ENCODE results near the gene NCAPH2. TPM values are rescaled to one million over a fixed set of nuclear protein-coding genes. Genes with fewer than 3 reads are reported as not detected.

Gene NCAPH2
- total RNA-seq, 4 donors from 2014 or later = 34.0 to 85.8 (median 41.2) TPM

DNA sequence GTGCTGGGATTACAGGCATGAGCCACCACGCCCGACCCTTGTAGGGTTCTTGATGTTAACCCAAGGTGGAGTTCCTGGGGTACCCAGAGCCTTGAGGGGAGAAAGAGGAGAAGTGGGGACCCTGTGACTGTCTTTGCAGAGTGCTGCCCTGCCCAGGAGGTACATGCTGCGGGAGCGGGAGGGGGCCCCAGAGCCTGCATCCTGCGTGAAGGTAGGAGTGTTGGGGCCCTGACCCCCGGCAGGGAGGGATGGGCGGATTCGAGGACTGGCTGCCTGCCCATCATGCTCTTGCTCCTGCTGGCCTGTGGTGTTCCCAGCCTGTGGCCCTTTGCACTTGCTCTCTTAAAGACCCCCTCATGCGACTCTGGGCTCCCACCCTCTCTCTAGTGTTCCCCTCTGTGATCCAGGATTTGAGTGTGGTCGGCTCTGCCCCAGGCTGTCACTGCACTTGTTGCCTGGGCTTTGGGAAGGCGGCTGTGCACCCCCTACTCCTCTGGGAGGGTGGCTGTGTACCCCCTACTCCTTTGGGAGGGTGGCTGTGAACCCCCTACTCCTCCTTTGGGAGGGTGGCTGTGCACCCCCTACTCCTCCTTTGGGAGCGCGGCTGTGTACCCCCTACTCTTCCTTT lies 12.9 kb downstream of the NCAPH2 start:
- DNase-seq = no peak
- H3K4me1 ChIP-seq = peaks cover 4 to 25% (median 10%) of the 10 kb centered on the region in 4 donors
- no peak for TF ChIP-seq POLR2A (IDR thresholded peaks at IDR 0.05)
- TF ChIP-seq, protein P1, sequence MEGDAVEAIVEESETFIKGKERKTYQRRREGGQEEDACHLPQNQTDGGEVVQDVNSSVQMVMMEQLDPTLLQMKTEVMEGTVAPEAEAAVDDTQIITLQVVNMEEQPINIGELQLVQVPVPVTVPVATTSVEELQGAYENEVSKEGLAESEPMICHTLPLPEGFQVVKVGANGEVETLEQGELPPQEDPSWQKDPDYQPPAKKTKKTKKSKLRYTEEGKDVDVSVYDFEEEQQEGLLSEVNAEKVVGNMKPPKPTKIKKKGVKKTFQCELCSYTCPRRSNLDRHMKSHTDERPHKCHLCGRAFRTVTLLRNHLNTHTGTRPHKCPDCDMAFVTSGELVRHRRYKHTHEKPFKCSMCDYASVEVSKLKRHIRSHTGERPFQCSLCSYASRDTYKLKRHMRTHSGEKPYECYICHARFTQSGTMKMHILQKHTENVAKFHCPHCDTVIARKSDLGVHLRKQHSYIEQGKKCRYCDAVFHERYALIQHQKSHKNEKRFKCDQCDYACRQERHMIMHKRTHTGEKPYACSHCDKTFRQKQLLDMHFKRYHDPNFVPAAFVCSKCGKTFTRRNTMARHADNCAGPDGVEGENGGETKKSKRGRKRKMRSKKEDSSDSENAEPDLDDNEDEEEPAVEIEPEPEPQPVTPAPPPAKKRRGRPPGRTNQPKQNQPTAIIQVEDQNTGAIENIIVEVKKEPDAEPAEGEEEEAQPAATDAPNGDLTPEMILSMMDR (IDR thresholded peaks at IDR 0.05) = no peak
- no peaks in the 10 kb centered on the region for H3K27me3 ChIP-seq
- no peaks in the 10 kb centered on the region for H3K9me3 ChIP-seq
- no peak overlapping the region for H3K4me3 ChIP-seq
- peaks cover 0 to 76% (median 0%) of the 10 kb centered on the region in 3 donors for H3K36me3 ChIP-seq
- no peak overlapping the region for H3K27ac ChIP-seq

DNA sequence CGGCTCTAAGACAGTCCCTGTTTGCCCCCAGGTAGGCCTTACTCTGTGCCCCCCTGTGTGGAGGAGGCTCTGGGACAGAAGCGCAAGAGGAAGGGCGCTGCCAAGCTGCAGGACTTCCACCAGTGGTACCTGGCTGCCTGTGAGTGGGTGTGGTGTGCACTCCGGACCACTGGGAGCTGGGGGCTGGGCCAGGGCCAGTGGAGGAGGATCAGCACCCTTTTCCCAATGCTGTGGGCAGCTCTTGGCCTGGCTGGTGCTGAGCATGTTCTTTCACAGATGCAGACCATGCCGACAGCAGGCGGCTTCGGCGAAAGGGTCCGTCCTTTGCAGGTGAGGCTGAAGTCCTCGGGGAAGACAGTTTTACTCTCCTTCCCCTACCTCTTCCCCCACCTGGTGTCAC lies 13.7 kb downstream of the NCAPH2 start:
- H3K36me3 ChIP-seq = peaks cover 0 to 72% (median 0%) of the 10 kb centered on the region in 3 donors
- TF ChIP-seq POLR2A (IDR thresholded peaks at IDR 0.05) = no peak
- TF ChIP-seq, protein P1 (IDR thresholded peaks at IDR 0.05) = no peak

DNA sequence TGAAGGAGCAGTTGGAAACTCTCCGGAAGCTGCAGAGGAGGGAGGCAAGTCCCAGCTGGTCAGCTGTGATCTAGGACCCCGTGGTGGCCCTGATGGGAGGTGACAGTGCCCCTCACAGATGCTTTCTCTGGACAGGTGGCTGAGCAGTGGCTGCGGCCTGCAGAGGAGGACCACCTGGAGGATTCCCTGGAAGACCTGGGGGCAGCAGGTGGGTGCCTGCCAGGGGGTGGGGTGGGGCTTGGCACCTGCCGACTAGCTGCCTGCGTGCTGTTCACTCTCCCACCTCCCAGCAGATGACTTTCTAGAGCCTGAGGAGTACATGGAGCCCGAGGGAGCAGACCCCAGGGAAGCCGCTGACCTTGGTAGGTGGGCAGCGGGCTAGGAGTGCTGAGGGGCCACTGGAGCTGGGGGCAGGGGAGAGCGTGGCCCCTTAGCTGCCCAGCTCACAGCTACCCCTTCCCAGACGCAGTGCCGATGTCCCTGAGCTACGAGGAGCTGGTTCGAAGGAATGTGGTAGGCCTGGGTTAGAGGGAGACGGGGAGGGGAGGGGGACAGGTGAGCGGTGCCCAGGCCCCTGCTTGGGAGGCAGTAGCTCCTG lies 14.3 kb downstream of the NCAPH2 start:
- Histone ChIP-seq H3K36me3 (peaks cover 0 to 66% (median 0%) of the 10 kb centered on the region in 3 donors), H3K27ac (no peak overlapping the region), H3K4me3 (no peak overlapping the region), H3K27me3 (no peaks in the 10 kb centered on the region), H3K4me1 (peaks cover 6 to 37% (median 18%) of the 10 kb centered on the region in 4 donors), H3K9me3 (no peaks in the 10 kb centered on the region)
- no peak for TF ChIP-seq POLR2A (IDR thresholded peaks at IDR 0.05)
- TF ChIP-seq, protein P1 (IDR thresholded peaks at IDR 0.05) = no peak
- no peak for DNase-seq

More for the DNA sequence above, 13.7 kb downstream of the NCAPH2 start:
- H3K27me3 ChIP-seq = no peaks in the 10 kb centered on the region
- no peak overlapping the region for H3K27ac ChIP-seq
- H3K4me1 ChIP-seq = peaks cover 4 to 31% (median 13%) of the 10 kb centered on the region in 4 donors
- H3K9me3 ChIP-seq = no peaks in the 10 kb centered on the region
- no peak overlapping the region for H3K4me3 ChIP-seq
- DNase-seq = no peak

DNA sequence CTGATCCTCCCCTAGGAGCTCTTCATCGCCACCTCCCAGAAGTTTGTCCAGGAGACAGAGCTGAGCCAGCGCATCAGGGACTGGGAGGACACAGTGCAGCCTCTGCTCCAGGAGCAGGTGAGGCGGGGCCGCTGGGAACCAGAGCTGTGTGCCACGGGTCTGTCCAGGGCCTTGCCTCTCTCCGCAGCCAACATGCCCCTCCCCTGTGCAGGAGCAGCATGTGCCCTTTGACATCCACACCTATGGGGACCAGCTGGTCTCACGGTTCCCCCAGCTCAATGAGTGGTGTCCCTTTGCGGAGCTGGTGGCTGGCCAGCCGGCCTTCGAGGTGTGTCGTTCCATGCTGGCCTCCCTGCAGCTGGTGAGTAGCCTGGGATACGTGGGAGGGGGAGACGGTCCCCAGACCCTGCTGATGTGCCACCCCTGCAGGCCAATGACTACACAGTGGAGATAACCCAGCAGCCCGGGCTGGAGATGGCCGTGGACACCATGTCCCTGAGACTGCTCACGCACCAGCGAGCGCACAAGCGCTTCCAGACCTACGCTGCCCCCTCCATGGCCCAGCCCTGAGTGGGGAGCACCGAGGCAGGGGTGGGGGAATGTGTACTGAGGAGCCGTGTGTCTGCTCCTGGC lies 14.9 kb downstream of the NCAPH2 start:
- DNase-seq = no peak
- TF ChIP-seq, protein P1 (IDR thresholded peaks at IDR 0.05) = no peak
- TF ChIP-seq POLR2A (IDR thresholded peaks at IDR 0.05) = no peak
- Histone ChIP-seq H3K4me1 (peaks cover 6 to 41% (median 19%) of the 10 kb centered on the region in 4 donors), H3K27ac (no peak overlapping the region), H3K4me3 (peak overlapping the region in 1 of 4 donors; percentile 82), H3K36me3 (peaks cover 0 to 60% (median 0%) of the 10 kb centered on the region in 3 donors), H3K27me3 (no peaks in the 10 kb centered on the region), H3K9me3 (no peaks in the 10 kb centered on the region)

DNA sequence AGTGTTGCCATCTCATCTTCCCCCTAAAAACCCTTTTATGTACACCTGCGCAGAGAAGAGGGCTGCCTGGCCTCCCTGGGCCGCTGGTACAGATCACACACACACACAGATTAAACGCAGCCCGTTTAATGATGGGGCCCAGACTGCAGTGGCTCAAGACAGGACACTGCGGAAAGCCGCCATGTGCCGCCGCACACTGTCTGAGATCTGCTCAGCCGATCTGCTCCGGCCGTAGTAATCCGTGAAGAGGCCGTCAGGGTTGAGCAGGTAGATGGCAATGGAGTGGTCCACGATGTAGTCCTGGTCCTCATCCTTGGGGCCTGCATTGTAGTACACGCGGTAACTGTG lies 15.4 kb downstream of the NCAPH2 start:
- no peak for DNase-seq
- TF ChIP-seq POLR2A (IDR thresholded peaks at IDR 0.05) = no peak
- TF ChIP-seq, protein P1 (IDR thresholded peaks at IDR 0.05) = no peak
- Histone ChIP-seq H3K4me1 (peaks cover 6 to 47% (median 19%) of the 10 kb centered on the region in 4 donors), H3K9me3 (no peaks in the 10 kb centered on the region), H3K27ac (peak overlapping the region in 1 of 4 donors; percentile 98), H3K36me3 (peaks cover 0 to 55% (median 0%) of the 10 kb centered on the region in 3 donors), H3K27me3 (no peaks in the 10 kb centered on the region), H3K4me3 (peak overlapping the region in 1 of 4 donors; percentile 82)
